Astrocyte (in vitro differentiated cells and primary cell): Measurements from ENCODE around the gene GALNT2. TPM values are rescaled to one million over a fixed set of nuclear protein-coding genes. Genes with fewer than 3 reads are reported as not detected.

ENCODE experiments used
- DNase-seq: peaks from one replicate; pipeline ENCODE4 v3.0.0-alpha.2; 2010; ENCODE audit warnings: low read depth
- FAIRE-seq: peaks from 2 replicates; lab custom pipeline; 2011; peaks lifted over from hg19 to GRCh38; lab: Jason Lieb, UNC
- H2AFZ ChIP-seq: 2 replicates; pipeline ENCODE4 v1.6.0; 2012; ENCODE audit warnings: low read depth, low read length, inconsistent platforms
- H3K27ac ChIP-seq: 2 replicates; pipeline ENCODE4 v1.5.1; 2011; ENCODE audit warnings: low read depth, low read length, inconsistent platforms
- H3K27me3 ChIP-seq: 2 replicates; pipeline ENCODE4 v1.6.0; 2011; ENCODE audit warnings: low read length, inconsistent platforms; ENCODE audit not compliant: insufficient read depth
- H3K36me3 ChIP-seq: 2 replicates; pipeline ENCODE4 v1.5.1; 2011; ENCODE audit warnings: low read length, inconsistent platforms; ENCODE audit not compliant: insufficient read depth
- H3K4me1 ChIP-seq: 2 replicates; pipeline ENCODE4 v1.5.1; 2011; ENCODE audit warnings: low read length, inconsistent platforms; ENCODE audit not compliant: insufficient read depth
- H3K4me2 ChIP-seq: 2 replicates; pipeline ENCODE4 v1.6.0; 2012; ENCODE audit warnings: low read length, inconsistent platforms
- H3K4me3 ChIP-seq: 2 replicates; pipeline ENCODE4 v1.5.1; 2011; ENCODE audit warnings: low read depth, mild to moderate bottlenecking, low read length, inconsistent platforms; ENCODE audit not compliant: insufficient read depth
- H3K79me2 ChIP-seq: 2 replicates; pipeline ENCODE4 v1.6.0; 2012; ENCODE audit warnings: mild to moderate bottlenecking, low read length, inconsistent platforms; ENCODE audit not compliant: insufficient read depth
- H3K9ac ChIP-seq: 2 replicates; pipeline ENCODE4 v1.6.0; 2012; ENCODE audit warnings: mild to moderate bottlenecking, low read length, inconsistent platforms
- H3K9me3 ChIP-seq: 2 replicates; pipeline ENCODE4 v1.5.1; 2012; ENCODE audit warnings: low read depth, mild to moderate bottlenecking, low read length, inconsistent platforms; ENCODE audit not compliant: insufficient read depth
- H4K20me1 ChIP-seq: 2 replicates; pipeline ENCODE4 v1.6.0; 2012; ENCODE audit warnings: low read length, inconsistent platforms; ENCODE audit not compliant: insufficient read depth
- H3K27ac Mint-ChIP-seq: one replicate; pipeline ENCODE4 v1.8.0; 2021; ENCODE audit warnings: mild to moderate bottlenecking, mixed read lengths; ENCODE audit not compliant: unreplicated experiment
- H3K27me3 Mint-ChIP-seq: one replicate; pipeline ENCODE4 v1.8.0; 2021; ENCODE audit warnings: low read depth, mixed read lengths; ENCODE audit not compliant: unreplicated experiment
- H3K36me3 Mint-ChIP-seq: one replicate; pipeline ENCODE4 v1.8.0; 2021; ENCODE audit warnings: low read depth, mixed read lengths; ENCODE audit not compliant: unreplicated experiment
- H3K4me1 Mint-ChIP-seq: one replicate; pipeline ENCODE4 v1.8.0; 2021; ENCODE audit warnings: low read depth, mixed read lengths; ENCODE audit not compliant: unreplicated experiment
- H3K4me3 Mint-ChIP-seq: one replicate; pipeline ENCODE4 v1.8.0; 2021; ENCODE audit warnings: mild to moderate bottlenecking, moderate library complexity, mixed read lengths; ENCODE audit not compliant: unreplicated experiment
- H3K9me3 Mint-ChIP-seq: one replicate; pipeline ENCODE4 v1.8.0; 2021; ENCODE audit warnings: mild to moderate bottlenecking, mixed read lengths; ENCODE audit not compliant: unreplicated experiment
- EZH2 ChIP-seq: IDR thresholded peaks from 2 replicates; pipeline ENCODE4 v1.6.1; 2012; ENCODE audit warnings: mild to moderate bottlenecking, low read length, inconsistent platforms; ENCODE audit not compliant: insufficient read depth
- total RNA-seq: library from RNA; stranded (reverse); gene quantifications from 2 replicates; pipeline ENCODE4 v1.2.1, GENCODE V29; 2021
- TF ChIP-seq, protein P1 (sequence below): IDR thresholded peaks from 2 replicates; pipeline ENCODE4 v1.5.1; 2011; ENCODE audit warnings: low read depth, mild to moderate bottlenecking, inconsistent platforms, low read length, moderate library complexity; ENCODE audit not compliant: insufficient read depth

GALNT2 gene
- total RNA-seq, 1 donor from 2014 or later = 507 TPM

DNA sequence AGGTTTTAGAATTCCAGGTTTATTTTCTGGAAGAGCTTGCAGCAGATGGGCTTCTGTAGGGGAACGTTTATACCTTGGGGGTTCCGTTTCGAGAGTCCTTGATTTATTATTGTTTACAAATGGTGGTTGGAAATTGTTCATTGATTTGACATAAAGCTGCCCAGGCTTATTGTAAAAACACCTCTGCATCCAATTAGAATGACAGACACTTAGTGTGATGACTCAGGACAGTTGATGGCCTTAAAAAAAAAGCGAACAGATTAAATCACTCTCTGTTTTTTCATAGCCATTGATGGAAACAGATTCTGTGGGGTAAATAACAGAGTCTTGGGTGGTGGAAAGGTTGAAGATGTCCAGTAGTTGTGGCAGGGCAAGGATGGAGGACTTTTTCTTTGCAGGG, 35.4 kb downstream of the GALNT2 start:
- Mint-ChIP-seq H3K4me1 (peaks cover 78% of the 10 kb centered on the region), H3K27ac (peak overlapping the region; percentile 6), H3K4me3 (peak overlapping the region; percentile 23), H3K9me3 (no peaks in the 10 kb centered on the region), H3K27me3 (no peaks in the 10 kb centered on the region), H3K36me3 (peaks cover 18% of the 10 kb centered on the region)
- peaks cover 50% of the 10 kb centered on the region for H4K20me1 ChIP-seq
- H3K79me2 ChIP-seq = peaks cover 84% of the 10 kb centered on the region
- H3K27me3 ChIP-seq = no peaks in the 10 kb centered on the region
- no peak overlapping the region for H3K4me3 ChIP-seq
- no peak overlapping the region for H3K9ac ChIP-seq
- TF ChIP-seq, protein P1, sequence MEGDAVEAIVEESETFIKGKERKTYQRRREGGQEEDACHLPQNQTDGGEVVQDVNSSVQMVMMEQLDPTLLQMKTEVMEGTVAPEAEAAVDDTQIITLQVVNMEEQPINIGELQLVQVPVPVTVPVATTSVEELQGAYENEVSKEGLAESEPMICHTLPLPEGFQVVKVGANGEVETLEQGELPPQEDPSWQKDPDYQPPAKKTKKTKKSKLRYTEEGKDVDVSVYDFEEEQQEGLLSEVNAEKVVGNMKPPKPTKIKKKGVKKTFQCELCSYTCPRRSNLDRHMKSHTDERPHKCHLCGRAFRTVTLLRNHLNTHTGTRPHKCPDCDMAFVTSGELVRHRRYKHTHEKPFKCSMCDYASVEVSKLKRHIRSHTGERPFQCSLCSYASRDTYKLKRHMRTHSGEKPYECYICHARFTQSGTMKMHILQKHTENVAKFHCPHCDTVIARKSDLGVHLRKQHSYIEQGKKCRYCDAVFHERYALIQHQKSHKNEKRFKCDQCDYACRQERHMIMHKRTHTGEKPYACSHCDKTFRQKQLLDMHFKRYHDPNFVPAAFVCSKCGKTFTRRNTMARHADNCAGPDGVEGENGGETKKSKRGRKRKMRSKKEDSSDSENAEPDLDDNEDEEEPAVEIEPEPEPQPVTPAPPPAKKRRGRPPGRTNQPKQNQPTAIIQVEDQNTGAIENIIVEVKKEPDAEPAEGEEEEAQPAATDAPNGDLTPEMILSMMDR = no peak
- no peak for TF ChIP-seq EZH2
- H3K27ac ChIP-seq = no peak overlapping the region
- no peak for DNase-seq
- no peak overlapping the region for H2AFZ ChIP-seq
- H3K4me2 ChIP-seq = peak overlapping the region; percentile 83
- FAIRE-seq = no peak
- no peaks in the 10 kb centered on the region for H3K9me3 ChIP-seq
- peaks cover 50% of the 10 kb centered on the region for H3K4me1 ChIP-seq
- no peaks in the 10 kb centered on the region for H3K36me3 ChIP-seq

DNA sequence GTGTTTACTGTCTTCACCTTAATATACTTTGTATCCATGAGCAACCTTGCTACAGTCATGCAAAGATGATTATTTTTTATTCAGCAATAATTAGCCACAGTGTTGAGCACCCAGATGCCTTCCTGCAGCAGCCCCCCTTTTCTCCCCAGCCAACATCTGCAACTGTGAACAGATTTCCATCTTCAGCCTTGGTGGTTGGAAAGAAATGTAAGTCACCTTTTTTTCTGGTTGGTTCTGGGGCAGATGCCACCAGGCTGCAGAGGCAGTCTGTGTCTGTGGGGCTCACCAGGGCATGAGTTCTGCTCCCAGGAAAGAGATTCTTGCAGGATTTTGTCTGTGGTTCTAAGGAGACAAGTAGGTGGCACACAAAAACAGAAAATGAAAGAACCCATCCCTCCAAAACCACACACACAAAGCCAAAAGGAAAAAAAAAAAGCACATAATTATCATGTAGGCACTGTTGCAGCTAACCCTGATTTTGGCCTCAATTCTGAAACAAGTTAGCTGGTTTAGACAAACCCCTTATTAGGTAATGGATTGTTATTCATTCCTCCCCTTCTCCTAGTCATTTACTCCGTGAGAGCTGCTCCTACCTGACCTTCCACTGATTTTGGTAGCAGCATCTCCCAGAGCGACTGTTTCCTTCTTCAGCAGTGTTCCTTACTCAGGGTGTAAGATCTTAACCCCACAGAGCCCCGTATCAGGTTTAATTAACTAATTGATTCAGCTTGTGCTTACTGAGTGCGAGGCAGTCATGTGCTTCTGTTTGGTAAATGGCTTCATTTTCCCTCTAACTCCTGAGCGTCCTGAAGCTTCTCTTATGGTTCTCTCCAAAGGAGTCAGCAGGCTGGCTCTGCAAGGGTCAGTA, 36.5 kb downstream of the GALNT2 start:
- Mint-ChIP-seq H3K36me3 (peaks cover 14% of the 10 kb centered on the region), H3K9me3 (no peaks in the 10 kb centered on the region), H3K27ac (peak overlapping the region; percentile 98), H3K4me3 (peak overlapping the region; percentile 51), H3K27me3 (no peaks in the 10 kb centered on the region), H3K4me1 (peaks cover 83% of the 10 kb centered on the region)
- TF ChIP-seq, protein P1 = no peak
- TF ChIP-seq EZH2 = no peak
- FAIRE-seq = no peak
- H3K9me3 ChIP-seq = no peaks in the 10 kb centered on the region
- H3K36me3 ChIP-seq = no peaks in the 10 kb centered on the region
- peak overlapping the region; percentile 11 for H3K4me3 ChIP-seq
- peaks cover 50% of the 10 kb centered on the region for H3K4me1 ChIP-seq
- H2AFZ ChIP-seq = no peak overlapping the region
- no peak for DNase-seq
- peak overlapping the region; percentile 93 for H3K27ac ChIP-seq
- H4K20me1 ChIP-seq = peaks cover 54% of the 10 kb centered on the region
- no peaks in the 10 kb centered on the region for H3K27me3 ChIP-seq
- peak overlapping the region; percentile 83 for H3K4me2 ChIP-seq
- H3K9ac ChIP-seq = peak overlapping the region; percentile 81
- H3K79me2 ChIP-seq = peaks cover 84% of the 10 kb centered on the region
